H1 (cell line): Measurements from ENCODE around the gene IL36G. TPM values are rescaled to one million over a fixed set of nuclear protein-coding genes. Genes with fewer than 3 reads are reported as not detected.

Experiments
- CTCF ChIA-PET: fragments of 300-600 bp; sonication (Branson Sonifier 250); formaldehyde crosslinking; loops from one replicate; lab custom pipeline; 2021; ENCODE audit not compliant: partially characterized antibody; lab: Charles Lee
- POLR2A ChIA-PET: fragments of 300-600 bp; sonication (Branson Sonifier 250); formaldehyde crosslinking; loops from one replicate; lab custom pipeline; 2021; ENCODE audit warnings: inconsistent platforms; ENCODE audit not compliant: partially characterized antibody; lab: Charles Lee
- DNase-seq, 2 experiments: peaks; one replicate each; pipeline versions ENCODE4 v3.0.0 to v3.0.0-alpha.2; 2010 to 2022; ENCODE audit warnings: low spot score in 2 of 2, low read depth in 1 of 2, mixed read lengths in 1 of 2
- FAIRE-seq: peaks from 2 replicates; lab custom pipeline; 2011; peaks lifted over from hg19 to GRCh38; lab: Jason Lieb, UNC
- H2AFZ ChIP-seq: 2 replicates; pipeline ENCODE4 v1.8.1; 2012; ENCODE audit warnings: low read length, inconsistent platforms
- H2AK5ac ChIP-seq: 2 replicates; pipeline ENCODE4 v1.6.1; 2013; ENCODE audit warnings: low read depth, low read length
- H2BK120ac ChIP-seq: replicated peaks from 2 replicates; pipeline ENCODE3; 2013; ENCODE audit warnings: low read depth, low read length, inconsistent platforms
- H2BK12ac ChIP-seq: 2 replicates; pipeline ENCODE4 v1.6.1; 2013; ENCODE audit warnings: low read depth, low read length
- H2BK15ac ChIP-seq: 2 replicates; pipeline ENCODE4 v1.6.1; 2013; ENCODE audit warnings: low read length
- H2BK20ac ChIP-seq: 2 replicates; pipeline ENCODE4 v1.6.1; 2013; ENCODE audit warnings: low read length
- H2BK5ac ChIP-seq: 2 replicates; pipeline ENCODE4 v1.6.1; 2013; ENCODE audit warnings: low read depth, low read length
- H3K14ac ChIP-seq: 2 replicates; pipeline ENCODE4 v1.6.1; 2013; ENCODE audit warnings: inconsistent platforms; ENCODE audit not compliant: insufficient read length
- H3K18ac ChIP-seq: 2 replicates; pipeline ENCODE4 v1.6.1; 2013; ENCODE audit warnings: low read length; ENCODE audit errors: extremely low read depth
- H3K23ac ChIP-seq: 2 replicates; pipeline ENCODE4 v1.6.1; 2013; ENCODE audit warnings: inconsistent platforms; ENCODE audit not compliant: insufficient read length
- H3K23me2 ChIP-seq: 2 replicates; pipeline ENCODE4 v1.6.1; 2013; ENCODE audit warnings: low read depth, low read length
- H3K27ac ChIP-seq: 2 replicates; pipeline ENCODE4 v1.6.1; 2011; ENCODE audit warnings: low read depth, low read length, inconsistent platforms
- H3K27me3 ChIP-seq, 4 experiments: replicated peaks in 1 of 4; 1 replicate in 1 of 4; 2 replicates in 3 of 4; pipeline versions ENCODE4 v1.6.1 to v1.8.1; 2011 to 2013; ENCODE audit warnings: low read length in 3 of 4, mild to moderate bottlenecking in 3 of 4, inconsistent platforms in 2 of 4, mixed read lengths in 2 of 4, moderate library complexity in 1 of 4; ENCODE audit not compliant: control insufficient read depth in 3 of 4, insufficient read depth in 3 of 4; ENCODE audit errors: extremely low read depth in 1 of 4
- H3K36me3 ChIP-seq, 4 experiments: 2 replicates each; pipeline versions ENCODE4 v1.6.1 to v1.8.1; 2011 to 2013; ENCODE audit warnings: mild to moderate bottlenecking in 4 of 4, low read length in 3 of 4, moderate library complexity in 2 of 4, control low read depth in 1 of 4, inconsistent platforms in 1 of 4; ENCODE audit not compliant: insufficient read depth in 4 of 4, control insufficient read depth in 2 of 4
- H3K4ac ChIP-seq: replicated peaks from 2 replicates; pipeline ENCODE3; 2013; ENCODE audit warnings: low read length, low read depth, mixed read lengths, inconsistent platforms; ENCODE audit not compliant: insufficient read length
- H3K4me1 ChIP-seq, 4 experiments: replicated peaks in 1 of 4; 1 replicate in 1 of 4; 2 replicates in 3 of 4; pipeline versions ENCODE4 v1.6.1 to v1.8.1; 2011 to 2013; ENCODE audit warnings: low read length in 3 of 4, inconsistent platforms in 2 of 4, mixed read lengths in 1 of 4; ENCODE audit not compliant: insufficient read depth in 4 of 4, control insufficient read depth in 3 of 4
- H3K4me2 ChIP-seq, 2 experiments: 2 replicates each; pipeline versions ENCODE4 v1.6.1 to v1.8.1; 2011 to 2013; ENCODE audit warnings: low read depth in 2 of 2, low read length in 2 of 2, control low read depth in 1 of 2, inconsistent platforms in 1 of 2, mild to moderate bottlenecking in 1 of 2; ENCODE audit not compliant: insufficient read depth in 1 of 2
- H3K4me3 ChIP-seq, 4 experiments: fragments of 200-600, 300-600 bp in 1 of 4; sonication (generic), shearing (Covaris generic), sonication (Bioruptor Twin) in 1 of 4; 2 replicates each; pipeline versions ENCODE4 v1.5.1 to v1.8.1; 2011 to 2016; ENCODE audit warnings: low read length in 4 of 4, low read depth in 3 of 4, control low read depth in 2 of 4, inconsistent platforms in 2 of 4, mild to moderate bottlenecking in 2 of 4, mixed read lengths in 1 of 4, moderate library complexity in 1 of 4; ENCODE audit not compliant: insufficient read depth in 2 of 4; ENCODE audit errors: extremely low read depth in 1 of 4
- H3K56ac ChIP-seq: replicated peaks from 2 replicates; pipeline ENCODE3; 2013; ENCODE audit warnings: low read depth, mild to moderate bottlenecking, mixed read lengths, low read length, inconsistent platforms; ENCODE audit not compliant: insufficient read length
- H3K79me1 ChIP-seq: 2 replicates; pipeline ENCODE4 v1.6.1; 2013; ENCODE audit warnings: low read depth, low read length, control low read depth
- H3K79me2 ChIP-seq, 2 experiments: 2 replicates each; pipeline versions ENCODE4 v1.6.1 to v1.8.1; 2012 to 2013; ENCODE audit warnings: low read length in 2 of 2, mild to moderate bottlenecking in 2 of 2, inconsistent platforms in 1 of 2; ENCODE audit not compliant: insufficient read depth in 2 of 2, control insufficient read depth in 1 of 2
- H3K9ac ChIP-seq, 4 experiments: replicated peaks in 1 of 4; 1 replicate in 1 of 4; 2 replicates in 3 of 4; pipeline versions ENCODE4 v1.6.1 to v1.8.1; 2011 to 2013; ENCODE audit warnings: low read depth in 3 of 4, low read length in 3 of 4, control low read depth in 2 of 4, mild to moderate bottlenecking in 2 of 4, moderate library complexity in 2 of 4, inconsistent platforms in 1 of 4; ENCODE audit errors: extremely low read depth in 1 of 4
- H3K9me3 ChIP-seq, 2 experiments: 2 replicates each; pipeline versions ENCODE4 v1.6.1 to v1.8.1; 2012 to 2013; ENCODE audit warnings: mild to moderate bottlenecking in 2 of 2, moderate library complexity in 2 of 2, control low read depth in 1 of 2, inconsistent platforms in 1 of 2, low read depth in 1 of 2, low read length in 1 of 2, mixed read lengths in 1 of 2; ENCODE audit not compliant: insufficient read depth in 2 of 2
- H4K20me1 ChIP-seq, 2 experiments: replicated peaks in 1 of 2; 2 replicates each; pipeline versions ENCODE3 to v1.8.1; 2011 to 2013; ENCODE audit warnings: inconsistent platforms in 2 of 2, low read length in 2 of 2, mild to moderate bottlenecking in 1 of 2; ENCODE audit not compliant: insufficient read depth in 2 of 2, control insufficient read depth in 1 of 2
- H4K5ac ChIP-seq: 2 replicates; pipeline ENCODE4 v1.6.1; 2013; ENCODE audit warnings: low read length, low read depth, mixed read lengths, inconsistent platforms; ENCODE audit not compliant: insufficient read length
- H4K8ac ChIP-seq: 2 replicates; pipeline ENCODE4 v1.8.0; 2013; ENCODE audit warnings: mild to moderate bottlenecking, moderate library complexity, low read length, inconsistent platforms; ENCODE audit not compliant: insufficient read depth; ENCODE audit errors: extremely low read depth
- H4K91ac ChIP-seq: replicated peaks from 2 replicates; pipeline ENCODE3; 2013; ENCODE audit warnings: low read length, mixed read lengths, inconsistent platforms; ENCODE audit not compliant: insufficient read length
- ATF2 ChIP-seq: IDR thresholded peaks from 2 replicates; pipeline ENCODE4 v1.6.1; 2012; ENCODE audit warnings: low read length, inconsistent platforms
- EGR1 ChIP-seq: IDR thresholded peaks from 2 replicates; pipeline ENCODE4 v1.6.1; 2011; ENCODE audit warnings: low read depth, low read length, borderline replicate concordance
- FOSL1 ChIP-seq: IDR thresholded peaks from 2 replicates; pipeline ENCODE4 v1.6.1; 2011; ENCODE audit warnings: mild to moderate bottlenecking, low read depth, low read length, moderate library complexity; ENCODE audit not compliant: insufficient read depth
- HDAC6 ChIP-seq: IDR thresholded peaks from one replicate; pipeline ENCODE4 v1.7.1; 2012; ENCODE audit warnings: low read depth, mild to moderate bottlenecking, inconsistent platforms, low read length, moderate library complexity
- KDM5A ChIP-seq: fragments of 200-600 bp; IDR thresholded peaks from 2 replicates; pipeline ENCODE4 v1.7.1; 2012; ENCODE audit warnings: mild to moderate bottlenecking, low read length, inconsistent platforms, mixed read lengths
- MAX ChIP-seq: IDR thresholded peaks from 2 replicates; pipeline ENCODE4 v1.6.1; 2012; ENCODE audit warnings: inconsistent platforms
- POU5F1 ChIP-seq: IDR thresholded peaks from 2 replicates; pipeline ENCODE4 v1.6.1; 2011; ENCODE audit warnings: low read depth, mild to moderate bottlenecking, low read length, moderate library complexity
- SIRT6 ChIP-seq: IDR thresholded peaks from one replicate; pipeline ENCODE4 v1.7.1; 2012; ENCODE audit warnings: low read length, inconsistent platforms
- ZNF274 ChIP-seq: IDR thresholded peaks from 2 replicates; pipeline ENCODE4 v1.7.0; 2012; ENCODE audit warnings: low read length, borderline replicate concordance; ENCODE audit errors: extremely low read depth
- WGBS, 2 experiments: shearing (Covaris generic) in 1 of 2; methylation state at CpG; one replicate each; pipeline versions ENCODE4 v1.1.6 to v1.1.7; 2013 to 2015; ENCODE audit warnings: low lambda C conversion rate in 2 of 2, mixed read lengths in 2 of 2, inconsistent platforms in 1 of 2, low coverage in 1 of 2, missing lambda C conversion rate in 1 of 2; ENCODE audit not compliant: insufficient replicate concordance in 2 of 2, insufficient coverage in 1 of 2, insufficient read length in 1 of 2; ENCODE audit errors: extremely low coverage in 1 of 2, missing lambda C conversion rate in 1 of 2; 5-methylcytosine and 5-hydroxymethylcytosine counted together
- polyA plus RNA-seq, 7 experiments: library from polyadenylated mRNA; depleted of rRNA in 3 of 7; stranded (reverse) in 5 of 7; unstranded in 2 of 7; fragments of >200 nt in 5 of 7; fragments of 200-250 nt in 2 of 7; gene quantifications; 1 replicate in 5 of 7; 2 replicates in 1 of 7; 4 replicates in 1 of 7; pipeline versions ENCODE4 v1.2.1 to v1.2.3, GENCODE V29; 2011 to 2013; ENCODE audit warnings: missing spikeins in 2 of 7, mixed read lengths in 2 of 7
- total RNA-seq: library from RNA; stranded (reverse); fragmentation: NEBNext Ultra II Directional; extraction: Animal tissue kit (Norgen Biotek cat#: 25700); gene quantifications from 2 replicates; pipeline ENCODE4 v1.2.1, GENCODE V29; 2021

The IL36G gene
- total and polyA plus RNA-seq, 2 of the 8 experiments (the other 6 are each of a cell fraction or from before 2014, with no cell fraction given): 0.39 TPM; not detected in 1

- no peak overlapping the region for H4K91ac ChIP-seq
- TF ChIP-seq EGR1: no peak
- no peak for TF ChIP-seq ATF2
- no peak for TF ChIP-seq POU5F1
- TF ChIP-seq FOSL1: no peak
- no peak for TF ChIP-seq MAX
- no peak for TF ChIP-seq KDM5A
- TF ChIP-seq SIRT6: no peak
- no peak for TF ChIP-seq HDAC6
- TF ChIP-seq ZNF274: no peak
These were observed 1.9 kb downstream of the IL36G start for GRCh38 chr2:112979731-112980130.

More at GRCh38 chr2:112979731-112980130, 1.9 kb downstream of the IL36G start:
- H3K4me2 ChIP-seq: no peak overlapping the region
- no peak overlapping the region for H2BK15ac ChIP-seq
- no peak overlapping the region for H3K27ac ChIP-seq
- DNase-seq: no peak
- no peak overlapping the region for H2AK5ac ChIP-seq
- no peak overlapping the region for H3K23ac ChIP-seq
- H4K8ac ChIP-seq: no peak overlapping the region
- no peak overlapping the region for H2AFZ ChIP-seq
- no peak overlapping the region for H3K4ac ChIP-seq
- no peak overlapping the region for H3K14ac ChIP-seq
- no peaks in the 10 kb centered on the region for H3K36me3 ChIP-seq
- H2BK12ac ChIP-seq: no peak overlapping the region
- H3K79me2 ChIP-seq: no peaks in the 10 kb centered on the region
- no peak overlapping the region for H4K5ac ChIP-seq
- ChIA-PET CTCF (interaction anchor here (0.6 to 1.1 kb wide), 2 partner anchors 94 to 199 kb away, joined by 3 read pairs; no protein-coding TSS in a partner anchor), POLR2A (no interaction called here)
- no peak for FAIRE-seq
- no peaks in the 10 kb centered on the region for H3K4me1 ChIP-seq
- H3K56ac ChIP-seq: no peak overlapping the region
- H2BK20ac ChIP-seq: no peak overlapping the region
- no peak overlapping the region for H2BK5ac ChIP-seq
- no peaks in the 10 kb centered on the region for H3K9me3 ChIP-seq
- H3K4me3 ChIP-seq: no peak overlapping the region
- H2BK120ac ChIP-seq: no peak overlapping the region
- H3K23me2 ChIP-seq: no peaks in the 10 kb centered on the region
- H4K20me1 ChIP-seq: no peaks in the 10 kb centered on the region
- WGBS, 2 experiments: 91% methylated on average over 1 of the region's 1 CpG; no CpG with 5 or more reads in 1 of the 2 experiments
- H3K9ac ChIP-seq: no peak overlapping the region
- no peak overlapping the region for H3K18ac ChIP-seq
- no peaks in the 10 kb centered on the region for H3K79me1 ChIP-seq
- H3K27me3 ChIP-seq: no peaks in the 10 kb centered on the region
